K562 (cell line): ENCODE data around the gene HSD11B2. TPM values are rescaled to one million over a fixed set of nuclear protein-coding genes. Genes with fewer than 3 reads are reported as not detected.

Source experiments
- ATAC-seq: fragments of 200-7000 bp; cut with Tn5 transposase; 3 replicates; pipeline ENCODE4 v1.9.1; 2020; ENCODE audit warnings: moderate library complexity
- BruUV-seq: library from RNA; stranded (reverse); fragments of 400-500 nt; replicated peaks from 2 replicates; lab custom pipeline; 2021; lab: Mats Ljungman, UMichigan
- CTCF ChIA-PET: fragments of 300-600 bp; formaldehyde crosslinking; extraction: SDS; loops from one replicate; lab custom pipeline; 2021; ENCODE audit warnings: low intra/inter-chr PET ratio; lab: Yijun Ruan, JAX
- POLR2A ChIA-PET: fragments of 300-600, 350-650 bp; sonication (Branson Sonifier 250); formaldehyde crosslinking; extraction: SDS; loops from one replicate; lab custom pipeline; 2021; ENCODE audit warnings: antibody characterized with exemption, inconsistent platforms; lab: Yijun Ruan, JAX
- DNase-seq, 4 experiments: peaks; one replicate each; pipeline versions ENCODE4 v3.0.0 to v3.0.0-alpha.2; 2011 to 2018; ENCODE audit warnings: low spot score in 3 of 4, mixed read lengths in 3 of 4; ENCODE audit errors: extremely low read depth in 1 of 4
- FAIRE-seq: peaks from 2 replicates; lab custom pipeline; 2011; peaks lifted over from hg19 to GRCh38; lab: Jason Lieb, UNC
- H2AFZ ChIP-seq: 2 replicates; pipeline ENCODE4 v1.6.0; 2011; ENCODE audit warnings: low read depth, low read length, control low read depth, inconsistent platforms
- H3K27ac ChIP-seq: fragments of 200-600 bp; 3 replicates; pipeline ENCODE4 v1.8.0; 2011; ENCODE audit warnings: low read depth, mild to moderate bottlenecking, control low read depth, inconsistent platforms, low read length, moderate library complexity, mixed read lengths; ENCODE audit errors: extremely low read depth
- H3K27me3 ChIP-seq, 2 experiments: fragments of 300-600 bp in 1 of 2; 2 replicates in 1 of 2; 3 replicates in 1 of 2; pipeline versions ENCODE4 v1.6.0 to v1.8.0; 2011; ENCODE audit warnings: inconsistent platforms in 2 of 2, low read length in 2 of 2, mild to moderate bottlenecking in 1 of 2, mixed read lengths in 1 of 2, moderate library complexity in 1 of 2; ENCODE audit not compliant: control insufficient read depth in 2 of 2, insufficient read depth in 2 of 2
- H3K36me3 ChIP-seq: fragments of 300-600 bp; 3 replicates; pipeline ENCODE4 v1.8.0; 2011; ENCODE audit warnings: mild to moderate bottlenecking, low read length, inconsistent platforms; ENCODE audit not compliant: control insufficient read depth, insufficient read depth
- H3K4me1 ChIP-seq, 2 experiments: fragments of 200-600 bp in 1 of 2; replicated peaks in 1 of 2; 2 replicates in 1 of 2; 3 replicates in 1 of 2; pipeline versions ENCODE4 v1.5.1 to v1.8.0; 2011; ENCODE audit warnings: inconsistent platforms in 2 of 2, low read length in 2 of 2, mild to moderate bottlenecking in 1 of 2, mixed read lengths in 1 of 2, moderate library complexity in 1 of 2; ENCODE audit not compliant: control insufficient read depth in 2 of 2, insufficient read depth in 2 of 2
- H3K4me2 ChIP-seq: 2 replicates; pipeline ENCODE4 v1.6.1; 2011; ENCODE audit warnings: low read length, control low read depth, inconsistent platforms, mixed read lengths; ENCODE audit not compliant: insufficient read depth
- H3K4me3 ChIP-seq: fragments of 200-600 bp; sonication (generic), shearing (Covaris generic); 2 replicates; pipeline ENCODE4 v1.5.1; 2016; ENCODE audit warnings: control low read depth, inconsistent platforms
- H3K79me2 ChIP-seq: fragments of 200-600 bp; 3 replicates; pipeline ENCODE4 v1.8.0; 2011; ENCODE audit warnings: low read length, inconsistent platforms; ENCODE audit not compliant: control insufficient read depth, insufficient read depth
- H3K9ac ChIP-seq, 2 experiments: 2 replicates each; pipeline versions ENCODE4 v1.6.0 to v1.6.1; 2011; ENCODE audit warnings: low read depth in 2 of 2, low read length in 2 of 2, control low read depth in 1 of 2, inconsistent platforms in 1 of 2, mild to moderate bottlenecking in 1 of 2, mixed read lengths in 1 of 2; ENCODE audit not compliant: insufficient read depth in 1 of 2
- H3K9me1 ChIP-seq: one replicate; pipeline ENCODE4 v1.6.0; 2011; ENCODE audit warnings: inconsistent platforms, mild to moderate bottlenecking, low read length, moderate library complexity; ENCODE audit not compliant: control insufficient read depth, insufficient read depth
- H3K9me3 ChIP-seq: replicated peaks from 2 replicates; pipeline ENCODE4 v1.5.1; 2011; ENCODE audit warnings: low read depth, low read length, inconsistent platforms; ENCODE audit not compliant: control insufficient read depth, insufficient read depth
- H4K20me1 ChIP-seq: replicated peaks from 2 replicates; pipeline ENCODE4 v1.6.1; 2011; ENCODE audit warnings: low read length, inconsistent platforms, mixed read lengths; ENCODE audit not compliant: control insufficient read depth, insufficient read depth
- AFF1 ChIP-seq, 2 experiments: fragments of 450-650 bp; IDR thresholded peaks; 2 replicates each; pipeline ENCODE4 v1.6.1; 2018; ENCODE audit warnings: mild to moderate bottlenecking in 2 of 2, low read depth in 1 of 2; ENCODE audit not compliant: partially characterized antibody in 2 of 2
- ELF4 ChIP-seq: fragments of 450-650 bp; formaldehyde crosslinking; IDR thresholded peaks from 2 replicates; pipeline ENCODE4 v1.4.0; 2022; ENCODE audit warnings: missing genetic modification characterization
- MYC ChIP-seq, 2 experiments: fragments of 250-450 bp in 1 of 2; sonication (Bioruptor Pico) in 1 of 2; IDR thresholded peaks; 2 replicates each; pipeline versions ENCODE4 v1.5.1 to v1.6.1; 2012 to 2021; ENCODE audit warnings: low read depth in 2 of 2, borderline replicate concordance in 1 of 2, improper control_type of control experiment in 1 of 2, low read length in 1 of 2, mild to moderate bottlenecking in 1 of 2, moderate library complexity in 1 of 2
- PHTF2 ChIP-seq: fragments of 250-450 bp; sonication (Bioruptor Pico); IDR thresholded peaks from 2 replicates; pipeline ENCODE4 v1.5.0; 2021; ENCODE audit warnings: mild to moderate bottlenecking
- ZC3H4 ChIP-seq: sonication (generic); formaldehyde crosslinking; IDR thresholded peaks from 2 replicates; pipeline ENCODE4 v1.9.0; 2021; ENCODE audit warnings: missing genetic modification reagents, borderline replicate concordance
- ZNF695 ChIP-seq: fragments of 450-650 bp; formaldehyde crosslinking; IDR thresholded peaks from 2 replicates; pipeline ENCODE4 v1.4.0; 2020; ENCODE audit warnings: mild to moderate bottlenecking, moderate library complexity
- WGBS: fragments of 100-300 bp; shearing (Covaris generic); methylation state at CpG from one replicate; pipeline ENCODE4 v1.1.6; 2016; ENCODE audit warnings: low coverage, mixed read lengths; ENCODE audit not compliant: insufficient coverage; ENCODE audit errors: missing lambda C conversion rate; 5-methylcytosine and 5-hydroxymethylcytosine counted together
- in situ Hi-C: fragments of 300-500 bp; cut with MboI; formaldehyde crosslinking; loops from 4 replicates; pipeline ENCODE4 v1.15.0; 2018; ENCODE audit warnings: inconsistent platforms, mixed read lengths
- intact Hi-C: fragments of 100-400 bp; cut with micrococcal nuclease; formaldehyde crosslinking; loops from 2 replicates; pipeline ENCODE4 v1.14.2; 2022
- polyA plus RNA-seq, 8 experiments: library from polyadenylated mRNA; depleted of rRNA in 4 of 8; stranded (reverse) in 5 of 8; unstranded in 3 of 8; fragments of >200 nt; fragmentation: Nextera tagmentation in 2 of 8; fragmentation: Illumina TruSeq in 1 of 8; extraction: Ambion mirVana in 2 of 8; extraction: Trizol in 1 of 8; gene quantifications; 2 replicates each; pipeline versions ENCODE4 v1.2.1 to v1.2.3, GENCODE V29; 2011 to 2014; ENCODE audit warnings: inconsistent platforms in 1 of 8, missing spikeins in 1 of 8
- total RNA-seq, 7 experiments: library from RNA; depleted of rRNA in 6 of 7; stranded (reverse); fragments of >200 nt in 6 of 7; fragmentation: Illumina TruSeq in 2 of 7; extraction: Trizol in 2 of 7; gene quantifications; 2 replicates each; pipeline versions ENCODE4 v1.2.1 to v1.2.3, GENCODE V29; 2011 to 2021; ENCODE audit warnings: low replicate concordance in 1 of 7
- TF ChIP-seq, protein P1 (sequence below), 2 experiments: IDR thresholded peaks; 2 replicates each; pipeline ENCODE4 v1.6.1; 2012; ENCODE audit warnings: improper control_type of control experiment in 2 of 2, low read depth in 2 of 2, low read length in 2 of 2, borderline replicate concordance in 1 of 2

Gene HSD11B2
- total and polyA plus RNA-seq, 9 of the 15 experiments (the other 6 are each of a cell fraction or from before 2014, with no cell fraction given) = 0.08 to 2.0 (median 0.79) TPM

GRCh38 chr16:67433131-67433719 lies 2.3 kb downstream of the HSD11B2 start:
- no peaks in the 10 kb centered on the region for H3K79me2 ChIP-seq
- H3K36me3 ChIP-seq = peaks cover 13% of the 10 kb centered on the region; the same call in 1 of the 3 replicates
- no peak overlapping the region for H3K4me2 ChIP-seq
- peaks cover 6 to 39% of the 10 kb centered on the region in 2 experiments; a peak in 3 of 5 replicates for H3K4me1 ChIP-seq
- DNase-seq (no peak), ATAC-seq (no peak), FAIRE-seq (no peak)
- BruUV-seq = no TSS peak
- H3K27me3 ChIP-seq = no peaks in the 10 kb centered on the region
- H4K20me1 ChIP-seq = peaks cover 13% of the 10 kb centered on the region; the same call in 1 of the 2 replicates
- peaks cover 3% of the 10 kb centered on the region for H3K9me1 ChIP-seq
- CTCF ChIA-PET = no interaction called here
- H3K9ac ChIP-seq = peak overlapping the region in 1 of 2 experiments; percentile 43; a peak in 1 of 4 replicates
- in situ Hi-C loops (no loop called here), intact Hi-C loops (no loop called here)
- 60% methylated on average over 4 of the region's 5 CpGs for WGBS
- no peaks in the 10 kb centered on the region for H3K9me3 ChIP-seq
- TF ChIP-seq ZC3H4 (CRISPR knock-in tag) (no peak), PHTF2 (CRISPR knock-in tag) (no peak), ZNF695 (no peak), MYC (IDR thresholded peaks at IDR 0.05; ENCODE audit: low read depth, low read length) (no peak), MYC (CRISPR knock-in tag; IDR thresholded peaks at IDR 0.05; ENCODE audit: borderline replicate concordance, low read depth) (no peak), ELF4 (CRISPR knock-in tag) (no peak), AFF1 (IDR thresholded peaks at IDR 0.05; ENCODE audit: low read depth in 1 of 2, partially characterized antibody in 2 of 2) (no peak)
- TF ChIP-seq, protein P1, sequence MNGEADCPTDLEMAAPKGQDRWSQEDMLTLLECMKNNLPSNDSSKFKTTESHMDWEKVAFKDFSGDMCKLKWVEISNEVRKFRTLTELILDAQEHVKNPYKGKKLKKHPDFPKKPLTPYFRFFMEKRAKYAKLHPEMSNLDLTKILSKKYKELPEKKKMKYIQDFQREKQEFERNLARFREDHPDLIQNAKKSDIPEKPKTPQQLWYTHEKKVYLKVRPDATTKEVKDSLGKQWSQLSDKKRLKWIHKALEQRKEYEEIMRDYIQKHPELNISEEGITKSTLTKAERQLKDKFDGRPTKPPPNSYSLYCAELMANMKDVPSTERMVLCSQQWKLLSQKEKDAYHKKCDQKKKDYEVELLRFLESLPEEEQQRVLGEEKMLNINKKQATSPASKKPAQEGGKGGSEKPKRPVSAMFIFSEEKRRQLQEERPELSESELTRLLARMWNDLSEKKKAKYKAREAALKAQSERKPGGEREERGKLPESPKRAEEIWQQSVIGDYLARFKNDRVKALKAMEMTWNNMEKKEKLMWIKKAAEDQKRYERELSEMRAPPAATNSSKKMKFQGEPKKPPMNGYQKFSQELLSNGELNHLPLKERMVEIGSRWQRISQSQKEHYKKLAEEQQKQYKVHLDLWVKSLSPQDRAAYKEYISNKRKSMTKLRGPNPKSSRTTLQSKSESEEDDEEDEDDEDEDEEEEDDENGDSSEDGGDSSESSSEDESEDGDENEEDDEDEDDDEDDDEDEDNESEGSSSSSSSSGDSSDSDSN (IDR thresholded peaks at IDR 0.05; ENCODE audit: borderline replicate concordance in 1 of 2, low read depth in 2 of 2, low read length in 2 of 2) = no peak
- POLR2A ChIA-PET = interaction anchor here (0.8 to 1.2 kb wide), 4 partner anchors 9 to 19 kb away, joined by 3 read pairs; no protein-coding TSS in a partner anchor
- H3K4me3 ChIP-seq = no peak overlapping the region
- H3K27ac ChIP-seq = no peak overlapping the region
- no peak overlapping the region for H2AFZ ChIP-seq
